Measurements from ENCODE around the gene INO80E. TPM values are rescaled to one million over a fixed set of nuclear protein-coding genes. Genes with fewer than 3 reads are reported as not detected.
A peak's percentile ranks its signal among the peaks of the same experiment; 100 is the strongest.

Gene INO80E
- total and polyA plus RNA-seq, 8 donors: 42.1 to 59.6 (median 51.6) TPM

GRCh38 chr16:29978081-29978480 is 18.0 kb upstream of the INO80E start:
- Histone ChIP-seq H3K27ac (peak overlapping the region in 1 of 2 donors; percentile 91), H3K9me3 (no peaks in the 10 kb centered on the region), H3K36me3 (peaks cover 0 to 56% of the 10 kb centered on the region in 2 donors), H3K4me1 (peaks cover 27 to 45% of the 10 kb centered on the region in 2 donors), H3K27me3 (no peaks in the 10 kb centered on the region), H3K4me3 (no peak overlapping the region)
- TF ChIP-seq CTCF (IDR thresholded peaks at IDR 0.05): no peak
- intact Hi-C loops (cut with DNase I): no loop called here
- DNase-seq (peak in 1 of 4 donors; percentile 4), ATAC-seq (no peak)

GRCh38 chr16:29978564-29979270 is 17.3 kb upstream of the INO80E start:
- H3K27me3 ChIP-seq: no peaks in the 10 kb centered on the region
- intact Hi-C loops (cut with DNase I): no loop called here

GRCh38 chr16:29982560-29983419 is 13.3 kb upstream of the INO80E start:
- no peaks in the 10 kb centered on the region for H3K9me3 ChIP-seq
- ATAC-seq (no peak), DNase-seq (peak in 1 of 4 donors; percentile 69)
- no peak overlapping the region for H3K27ac ChIP-seq
- H3K4me3 ChIP-seq: no peak overlapping the region
- H3K36me3 ChIP-seq: peaks cover 16 to 100% of the 10 kb centered on the region in 2 donors
- no peaks in the 10 kb centered on the region for H3K27me3 ChIP-seq
- intact Hi-C loops (cut with DNase I): no loop called here
- TF ChIP-seq CTCF (IDR thresholded peaks at IDR 0.05): no peak
- peaks cover 5 to 24% of the 10 kb centered on the region in 2 donors for H3K4me1 ChIP-seq

More at GRCh38 chr16:29978564-29979270, 17.3 kb upstream of the INO80E start:
- Histone ChIP-seq H3K9me3 (no peaks in the 10 kb centered on the region), H3K27ac (peak overlapping the region in 1 of 2 donors; percentile 91), H3K36me3 (peaks cover 5 to 62% of the 10 kb centered on the region in 2 donors), H3K4me3 (no peak overlapping the region), H3K4me1 (peaks cover 27 to 43% of the 10 kb centered on the region in 2 donors)
- TF ChIP-seq CTCF (IDR thresholded peaks at IDR 0.05): no peak
- ATAC-seq (no peak), DNase-seq (no peak)

GRCh38 chr16:29983420-29984136 is 12.5 kb upstream of the INO80E start:
- peaks cover 5 to 26% of the 10 kb centered on the region in 2 donors for H3K4me1 ChIP-seq
- peak overlapping the region; percentile 39 to 79 for H3K27ac ChIP-seq
- H3K4me3 ChIP-seq: no peak overlapping the region
- no peaks in the 10 kb centered on the region for H3K9me3 ChIP-seq
- H3K36me3 ChIP-seq: peaks cover 16 to 100% of the 10 kb centered on the region in 2 donors
- ATAC-seq (peak; percentile 41), DNase-seq (no peak)
- H3K27me3 ChIP-seq: no peaks in the 10 kb centered on the region
- intact Hi-C loops (cut with DNase I): no loop called here
- TF ChIP-seq CTCF (IDR thresholded peaks at IDR 0.05): no peak
